NB4 (cell line): ENCODE data around the gene SYTL3.

Source experiments
- MAX ChIP-seq: IDR thresholded peaks from 2 replicates; pipeline ENCODE4 v1.6.1; 2011; ENCODE audit warnings: low read depth, low read length
- POLR2A ChIP-seq: IDR thresholded peaks from 2 replicates; pipeline ENCODE4 v1.6.1; 2011; ENCODE audit warnings: mild to moderate bottlenecking; ENCODE audit not compliant: insufficient read length; ENCODE audit errors: extremely low read depth
- TF ChIP-seq, protein P1 (sequence below): IDR thresholded peaks from one replicate; pipeline ENCODE4 v1.5.1; 2012; ENCODE audit warnings: low read depth, low read length

- TF ChIP-seq, protein P1, sequence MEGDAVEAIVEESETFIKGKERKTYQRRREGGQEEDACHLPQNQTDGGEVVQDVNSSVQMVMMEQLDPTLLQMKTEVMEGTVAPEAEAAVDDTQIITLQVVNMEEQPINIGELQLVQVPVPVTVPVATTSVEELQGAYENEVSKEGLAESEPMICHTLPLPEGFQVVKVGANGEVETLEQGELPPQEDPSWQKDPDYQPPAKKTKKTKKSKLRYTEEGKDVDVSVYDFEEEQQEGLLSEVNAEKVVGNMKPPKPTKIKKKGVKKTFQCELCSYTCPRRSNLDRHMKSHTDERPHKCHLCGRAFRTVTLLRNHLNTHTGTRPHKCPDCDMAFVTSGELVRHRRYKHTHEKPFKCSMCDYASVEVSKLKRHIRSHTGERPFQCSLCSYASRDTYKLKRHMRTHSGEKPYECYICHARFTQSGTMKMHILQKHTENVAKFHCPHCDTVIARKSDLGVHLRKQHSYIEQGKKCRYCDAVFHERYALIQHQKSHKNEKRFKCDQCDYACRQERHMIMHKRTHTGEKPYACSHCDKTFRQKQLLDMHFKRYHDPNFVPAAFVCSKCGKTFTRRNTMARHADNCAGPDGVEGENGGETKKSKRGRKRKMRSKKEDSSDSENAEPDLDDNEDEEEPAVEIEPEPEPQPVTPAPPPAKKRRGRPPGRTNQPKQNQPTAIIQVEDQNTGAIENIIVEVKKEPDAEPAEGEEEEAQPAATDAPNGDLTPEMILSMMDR, result no peak
- no peak for TF ChIP-seq POLR2A
- TF ChIP-seq MAX, result no peak
Observed at GRCh38 chr6:158778005-158778527, 128.2 kb downstream of the SYTL3 start.
